HepG2 (cell line): ENCODE results near the gene TUBB. TPM values are rescaled to one million over a fixed set of nuclear protein-coding genes. Genes with fewer than 3 reads are reported as not detected.

Source experiments
- E2F2 ChIP-seq: sonication (generic); formaldehyde crosslinking; IDR thresholded peaks from 2 replicates; pipeline ENCODE4 v1.4.0; 2020; ENCODE audit warnings: missing genetic modification reagents, borderline replicate concordance
- FLYWCH1 ChIP-seq: sonication (generic); formaldehyde crosslinking; IDR thresholded peaks from 2 replicates; pipeline ENCODE4 v1.8.1; 2023; ENCODE audit warnings: mild to moderate bottlenecking, missing genetic modification reagents
- HES4 ChIP-seq: sonication (generic); formaldehyde crosslinking; IDR thresholded peaks from 2 replicates; pipeline ENCODE4 v1.9.0; 2021; ENCODE audit warnings: mild to moderate bottlenecking, missing genetic modification reagents, borderline replicate concordance
- RBFOX2 ChIP-seq: fragments of 200-400 bp; formaldehyde crosslinking; IDR thresholded peaks from 2 replicates; pipeline ENCODE4 v1.6.1; 2017; ENCODE audit warnings: low read depth, mild to moderate bottlenecking, low read length
- SIX4 ChIP-seq: sonication (generic); formaldehyde crosslinking; IDR thresholded peaks from 2 replicates; pipeline ENCODE4 v1.4.0; 2020; ENCODE audit warnings: missing genetic modification reagents
- SSRP1 ChIP-seq: IDR thresholded peaks from 2 replicates; pipeline ENCODE4 v1.6.1; 2016; ENCODE audit warnings: control low read depth
- TP53 ChIP-seq: sonication (generic); formaldehyde crosslinking; conservative IDR thresholded peaks from 2 replicates; pipeline ENCODE4 v1.4.0; 2020; ENCODE audit warnings: missing genetic modification reagents
- ZNF274 ChIP-seq: sonication (generic); formaldehyde crosslinking; IDR thresholded peaks from 2 replicates; pipeline ENCODE4 v1.5.1; 2020; ENCODE audit warnings: mild to moderate bottlenecking, missing genetic modification reagents
- ZNF430 ChIP-seq: sonication (generic); formaldehyde crosslinking; IDR thresholded peaks from 2 replicates; pipeline ENCODE4 v1.9.0; 2021; ENCODE audit warnings: mild to moderate bottlenecking, missing genetic modification reagents
- ZNF800 ChIP-seq: sonication (generic); formaldehyde crosslinking; IDR thresholded peaks from 2 replicates; pipeline ENCODE4 v1.4.0; 2020; ENCODE audit warnings: missing genetic modification reagents
- ZNF879 ChIP-seq: sonication (generic); formaldehyde crosslinking; IDR thresholded peaks from 2 replicates; pipeline ENCODE4 v1.8.1; 2023; ENCODE audit warnings: missing genetic modification reagents
- polyA plus RNA-seq, 8 experiments: library from polyadenylated mRNA; depleted of rRNA in 3 of 8; stranded (reverse) in 7 of 8; unstranded in 1 of 8; fragments of >200 nt; fragmentation: Illumina TruSeq in 4 of 8; extraction: Trizol in 4 of 8; gene quantifications; 2 replicates each; pipeline versions ENCODE4 v1.2.1 to v1.2.3, GENCODE V29; 2011 to 2016; ENCODE audit warnings: low read depth in 4 of 8, missing spikeins in 1 of 8, mixed read lengths in 1 of 8; ENCODE audit not compliant: insufficient read depth in 1 of 8
- total RNA-seq, 5 experiments: library from RNA; depleted of rRNA; stranded (reverse); fragments of >200 nt; fragmentation: Illumina TruSeq; extraction: Trizol; gene quantifications; 2 replicates each; pipeline ENCODE4 v1.2.3, GENCODE V29; 2016; ENCODE audit warnings: low read depth in 1 of 5
- TF ChIP-seq, protein P1 (sequence below): sonication (generic); formaldehyde crosslinking; IDR thresholded peaks from 2 replicates; pipeline ENCODE4 v1.4.0; 2020; ENCODE audit warnings: missing genetic modification reagents
- TF ChIP-seq, protein P2 (sequence below): sonication (generic); formaldehyde crosslinking; IDR thresholded peaks from 2 replicates; pipeline ENCODE4 v1.5.1; 2020; ENCODE audit warnings: mild to moderate bottlenecking, missing genetic modification reagents, moderate library complexity

TUBB gene
- total and polyA plus RNA-seq, 2 of the 13 experiments (the other 11 are each of a cell fraction or from before 2014, with no cell fraction given): 911 to 1,163 TPM

DNA sequence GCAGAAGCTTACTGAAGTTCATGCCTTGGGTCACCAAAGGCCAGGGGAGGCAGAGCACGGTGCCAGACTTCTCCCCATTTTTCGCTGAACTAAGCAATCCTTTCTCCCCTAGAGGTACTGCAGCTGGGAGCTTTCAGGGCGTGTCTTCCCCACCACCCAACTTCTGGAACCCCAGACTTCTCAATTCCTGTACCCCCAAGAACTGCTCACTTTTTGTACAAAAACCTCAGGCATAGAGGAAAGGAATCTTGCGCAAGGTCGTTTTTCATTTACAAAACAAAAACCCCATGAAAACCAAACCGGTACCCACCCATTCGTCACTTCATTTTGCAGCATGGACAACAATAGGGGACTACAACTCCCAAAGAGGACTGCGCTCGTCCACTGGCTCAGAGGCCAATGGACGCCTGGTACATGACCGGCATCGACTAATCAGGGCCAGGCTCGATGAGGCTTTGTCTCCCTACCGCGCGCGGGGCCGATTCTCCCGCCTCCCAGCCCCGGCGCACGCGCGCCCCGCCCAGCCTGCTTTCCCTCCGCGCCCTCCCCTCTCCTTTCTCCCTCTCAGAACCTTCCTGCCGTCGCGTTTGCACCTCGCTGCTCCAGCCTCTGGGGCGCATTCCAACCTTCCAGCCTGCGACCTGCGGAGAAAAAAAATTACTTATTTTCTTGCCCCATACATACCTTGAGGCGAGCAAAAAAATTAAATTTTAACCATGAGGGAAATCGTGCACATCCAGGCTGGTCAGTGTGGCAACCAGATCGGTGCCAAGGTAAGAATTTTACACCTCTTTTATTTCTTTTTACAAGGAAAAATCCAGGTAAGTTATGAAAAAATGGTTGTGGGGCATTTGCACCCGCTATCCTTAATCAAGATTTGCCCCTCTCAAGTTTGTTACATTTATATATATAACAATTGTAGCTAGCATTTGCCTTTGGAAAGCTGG lies at the start of gene TUBB (continued):
- TF ChIP-seq, protein P1, sequence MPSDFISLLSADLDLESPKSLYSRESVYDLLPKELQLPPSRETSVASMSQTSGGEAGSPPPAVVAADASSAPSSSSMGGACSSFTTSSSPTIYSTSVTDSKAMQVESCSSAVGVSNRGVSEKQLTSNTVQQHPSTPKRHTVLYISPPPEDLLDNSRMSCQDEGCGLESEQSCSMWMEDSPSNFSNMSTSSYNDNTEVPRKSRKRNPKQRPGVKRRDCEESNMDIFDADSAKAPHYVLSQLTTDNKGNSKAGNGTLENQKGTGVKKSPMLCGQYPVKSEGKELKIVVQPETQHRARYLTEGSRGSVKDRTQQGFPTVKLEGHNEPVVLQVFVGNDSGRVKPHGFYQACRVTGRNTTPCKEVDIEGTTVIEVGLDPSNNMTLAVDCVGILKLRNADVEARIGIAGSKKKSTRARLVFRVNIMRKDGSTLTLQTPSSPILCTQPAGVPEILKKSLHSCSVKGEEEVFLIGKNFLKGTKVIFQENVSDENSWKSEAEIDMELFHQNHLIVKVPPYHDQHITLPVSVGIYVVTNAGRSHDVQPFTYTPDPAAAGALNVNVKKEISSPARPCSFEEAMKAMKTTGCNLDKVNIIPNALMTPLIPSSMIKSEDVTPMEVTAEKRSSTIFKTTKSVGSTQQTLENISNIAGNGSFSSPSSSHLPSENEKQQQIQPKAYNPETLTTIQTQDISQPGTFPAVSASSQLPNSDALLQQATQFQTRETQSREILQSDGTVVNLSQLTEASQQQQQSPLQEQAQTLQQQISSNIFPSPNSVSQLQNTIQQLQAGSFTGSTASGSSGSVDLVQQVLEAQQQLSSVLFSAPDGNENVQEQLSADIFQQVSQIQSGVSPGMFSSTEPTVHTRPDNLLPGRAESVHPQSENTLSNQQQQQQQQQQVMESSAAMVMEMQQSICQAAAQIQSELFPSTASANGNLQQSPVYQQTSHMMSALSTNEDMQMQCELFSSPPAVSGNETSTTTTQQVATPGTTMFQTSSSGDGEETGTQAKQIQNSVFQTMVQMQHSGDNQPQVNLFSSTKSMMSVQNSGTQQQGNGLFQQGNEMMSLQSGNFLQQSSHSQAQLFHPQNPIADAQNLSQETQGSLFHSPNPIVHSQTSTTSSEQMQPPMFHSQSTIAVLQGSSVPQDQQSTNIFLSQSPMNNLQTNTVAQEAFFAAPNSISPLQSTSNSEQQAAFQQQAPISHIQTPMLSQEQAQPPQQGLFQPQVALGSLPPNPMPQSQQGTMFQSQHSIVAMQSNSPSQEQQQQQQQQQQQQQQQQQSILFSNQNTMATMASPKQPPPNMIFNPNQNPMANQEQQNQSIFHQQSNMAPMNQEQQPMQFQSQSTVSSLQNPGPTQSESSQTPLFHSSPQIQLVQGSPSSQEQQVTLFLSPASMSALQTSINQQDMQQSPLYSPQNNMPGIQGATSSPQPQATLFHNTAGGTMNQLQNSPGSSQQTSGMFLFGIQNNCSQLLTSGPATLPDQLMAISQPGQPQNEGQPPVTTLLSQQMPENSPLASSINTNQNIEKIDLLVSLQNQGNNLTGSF: no peak
- peak; percentile 86 for TF ChIP-seq RBFOX2
- peak; percentile 59; the same call in 1 of the 2 replicates for TF ChIP-seq ZNF274 (CRISPR knock-in tag)
- TF ChIP-seq, protein P2, sequence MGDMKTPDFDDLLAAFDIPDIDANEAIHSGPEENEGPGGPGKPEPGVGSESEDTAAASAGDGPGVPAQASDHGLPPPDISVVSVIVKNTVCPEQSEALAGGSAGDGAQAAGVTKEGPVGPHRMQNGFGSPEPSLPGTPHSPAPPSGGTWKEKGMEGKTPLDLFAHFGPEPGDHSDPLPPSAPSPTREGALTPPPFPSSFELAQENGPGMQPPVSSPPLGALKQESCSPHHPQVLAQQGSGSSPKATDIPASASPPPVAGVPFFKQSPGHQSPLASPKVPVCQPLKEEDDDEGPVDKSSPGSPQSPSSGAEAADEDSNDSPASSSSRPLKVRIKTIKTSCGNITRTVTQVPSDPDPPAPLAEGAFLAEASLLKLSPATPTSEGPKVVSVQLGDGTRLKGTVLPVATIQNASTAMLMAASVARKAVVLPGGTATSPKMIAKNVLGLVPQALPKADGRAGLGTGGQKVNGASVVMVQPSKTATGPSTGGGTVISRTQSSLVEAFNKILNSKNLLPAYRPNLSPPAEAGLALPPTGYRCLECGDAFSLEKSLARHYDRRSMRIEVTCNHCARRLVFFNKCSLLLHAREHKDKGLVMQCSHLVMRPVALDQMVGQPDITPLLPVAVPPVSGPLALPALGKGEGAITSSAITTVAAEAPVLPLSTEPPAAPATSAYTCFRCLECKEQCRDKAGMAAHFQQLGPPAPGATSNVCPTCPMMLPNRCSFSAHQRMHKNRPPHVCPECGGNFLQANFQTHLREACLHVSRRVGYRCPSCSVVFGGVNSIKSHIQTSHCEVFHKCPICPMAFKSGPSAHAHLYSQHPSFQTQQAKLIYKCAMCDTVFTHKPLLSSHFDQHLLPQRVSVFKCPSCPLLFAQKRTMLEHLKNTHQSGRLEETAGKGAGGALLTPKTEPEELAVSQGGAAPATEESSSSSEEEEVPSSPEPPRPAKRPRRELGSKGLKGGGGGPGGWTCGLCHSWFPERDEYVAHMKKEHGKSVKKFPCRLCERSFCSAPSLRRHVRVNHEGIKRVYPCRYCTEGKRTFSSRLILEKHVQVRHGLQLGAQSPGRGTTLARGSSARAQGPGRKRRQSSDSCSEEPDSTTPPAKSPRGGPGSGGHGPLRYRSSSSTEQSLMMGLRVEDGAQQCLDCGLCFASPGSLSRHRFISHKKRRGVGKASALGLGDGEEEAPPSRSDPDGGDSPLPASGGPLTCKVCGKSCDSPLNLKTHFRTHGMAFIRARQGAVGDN: peak; percentile 81
- TF ChIP-seq ZNF430 (CRISPR knock-in tag): 0 out of 2 replicates have a peak, but pooled peaks have one; percentile 45
- TF ChIP-seq FLYWCH1 (CRISPR knock-in tag): no peak
- TF ChIP-seq E2F2 (CRISPR knock-in tag): peak; percentile 97; the same call in 1 of the 2 replicates
- peak; percentile 62; the same call in 1 of the 2 replicates for TF ChIP-seq HES4 (CRISPR knock-in tag)
- TF ChIP-seq SIX4: no peak; the same call in 1 of the 2 replicates
- 0 out of 2 replicates have a peak, but pooled peaks have one; percentile 58 for TF ChIP-seq TP53 (CRISPR knock-in tag)
- TF ChIP-seq ZNF800 (CRISPR knock-in tag): no peak
- TF ChIP-seq SSRP1: no peak
- no peak; the same call in 1 of the 2 replicates for TF ChIP-seq ZNF879 (CRISPR knock-in tag)
